GM10248 (cell line): ENCODE data around the gene IGSF8.

Experiments
- CTCF ChIA-PET: fragments of 300-600 bp; sonication (Branson Sonifier 250); formaldehyde crosslinking; extraction: SDS; loops from one replicate; lab custom pipeline; 2021; ENCODE audit warnings: antibody characterized with exemption; lab: Yijun Ruan, JAX
- POLR2A ChIA-PET: fragments of 350-650 bp; sonication (Branson Sonifier 250); formaldehyde crosslinking; extraction: SDS; loops from one replicate; lab custom pipeline; 2020; ENCODE audit warnings: antibody characterized with exemption; lab: Yijun Ruan, JAX
- DNase-seq: peaks from one replicate; pipeline ENCODE4 v3.0.0; 2012; ENCODE audit errors: extremely low spot score
- TF ChIP-seq, protein P1 (sequence below): IDR thresholded peaks from 2 replicates; pipeline ENCODE4 v1.5.1; 2012; ENCODE audit warnings: mild to moderate bottlenecking, low read depth; ENCODE audit errors: extremely low read depth, missing control alignments, control extremely low read depth

IGSF8 gene

DNA sequence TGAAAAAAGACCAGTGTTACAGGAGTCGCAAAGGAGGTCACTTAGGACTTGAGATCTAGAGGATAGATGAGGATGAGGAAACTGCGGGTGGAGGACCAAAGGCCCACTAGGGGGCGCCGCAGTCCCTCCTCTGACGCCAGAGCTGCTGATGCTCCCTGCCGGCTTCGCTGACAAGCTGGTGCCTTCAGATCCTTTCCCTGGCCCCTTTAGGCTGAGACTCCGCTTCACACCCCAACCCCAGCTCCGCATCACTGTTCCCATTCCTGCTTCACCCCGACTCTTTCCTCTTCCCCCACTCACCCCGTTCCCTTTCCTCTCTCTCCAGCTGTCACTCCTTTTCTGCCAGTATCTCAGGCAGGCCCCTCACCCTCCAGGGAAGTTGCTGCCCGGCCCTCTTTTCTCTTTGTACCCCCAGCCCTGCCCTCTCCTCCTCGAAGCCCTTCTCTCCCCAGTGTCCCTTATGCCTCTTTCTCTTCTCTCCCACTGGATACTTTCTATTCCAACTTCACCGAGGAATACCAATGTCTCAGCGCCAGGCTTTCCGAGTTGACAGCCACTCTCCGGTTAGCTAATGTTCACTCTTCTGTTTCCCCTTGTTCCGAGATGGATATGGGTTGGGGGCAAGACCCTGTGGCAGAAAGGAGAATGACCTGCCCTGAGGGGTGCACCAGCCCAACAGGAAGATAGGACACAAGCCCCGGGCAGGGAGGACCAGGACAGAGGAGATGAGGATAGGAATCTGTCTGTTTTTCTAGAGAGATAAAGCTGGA is 12.5 kb downstream of the IGSF8 start:
- POLR2A ChIA-PET: no interaction called here
- TF ChIP-seq, protein P1, sequence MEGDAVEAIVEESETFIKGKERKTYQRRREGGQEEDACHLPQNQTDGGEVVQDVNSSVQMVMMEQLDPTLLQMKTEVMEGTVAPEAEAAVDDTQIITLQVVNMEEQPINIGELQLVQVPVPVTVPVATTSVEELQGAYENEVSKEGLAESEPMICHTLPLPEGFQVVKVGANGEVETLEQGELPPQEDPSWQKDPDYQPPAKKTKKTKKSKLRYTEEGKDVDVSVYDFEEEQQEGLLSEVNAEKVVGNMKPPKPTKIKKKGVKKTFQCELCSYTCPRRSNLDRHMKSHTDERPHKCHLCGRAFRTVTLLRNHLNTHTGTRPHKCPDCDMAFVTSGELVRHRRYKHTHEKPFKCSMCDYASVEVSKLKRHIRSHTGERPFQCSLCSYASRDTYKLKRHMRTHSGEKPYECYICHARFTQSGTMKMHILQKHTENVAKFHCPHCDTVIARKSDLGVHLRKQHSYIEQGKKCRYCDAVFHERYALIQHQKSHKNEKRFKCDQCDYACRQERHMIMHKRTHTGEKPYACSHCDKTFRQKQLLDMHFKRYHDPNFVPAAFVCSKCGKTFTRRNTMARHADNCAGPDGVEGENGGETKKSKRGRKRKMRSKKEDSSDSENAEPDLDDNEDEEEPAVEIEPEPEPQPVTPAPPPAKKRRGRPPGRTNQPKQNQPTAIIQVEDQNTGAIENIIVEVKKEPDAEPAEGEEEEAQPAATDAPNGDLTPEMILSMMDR: peak; percentile 71
- DNase-seq: peak; percentile 89
- CTCF ChIA-PET: interaction anchor here (0.6 to 30.0 kb wide), 33 partner anchors 11 to 752 kb away, joined by 3 to 983 read pairs (median 5); partner anchors contain the start of genes IGSF8, KCNJ10, KCNJ9 and PEX19

DNA sequence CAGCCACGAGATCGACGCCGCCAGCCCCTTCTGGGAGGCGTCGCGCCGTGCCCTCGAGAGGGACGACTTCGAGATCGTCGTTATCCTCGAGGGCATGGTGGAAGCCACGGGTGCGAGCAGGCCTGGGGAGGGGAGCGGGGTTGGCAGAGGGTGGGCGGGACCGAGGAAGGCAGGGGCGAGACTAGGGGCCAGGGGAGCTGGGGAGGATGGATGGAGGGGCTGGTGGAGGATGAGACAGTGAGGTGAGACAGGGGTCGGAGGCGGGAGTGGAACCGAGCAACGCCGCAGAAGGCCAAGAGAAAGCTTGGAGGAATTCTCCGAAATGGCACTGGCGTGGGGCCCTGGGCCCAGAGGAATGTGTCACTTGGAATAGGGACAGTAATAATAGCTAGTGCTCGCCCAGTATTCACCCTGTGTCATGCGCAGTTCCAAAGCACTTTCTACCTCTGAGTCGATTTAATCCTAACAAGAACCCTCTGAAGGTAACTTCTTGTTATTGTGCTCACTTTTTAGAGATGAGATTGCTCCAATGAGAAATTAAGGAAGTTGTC is 13.6 kb downstream of the IGSF8 start:
- CTCF ChIA-PET: interaction anchor here (0.8 to 30.0 kb wide), 24 partner anchors 12 to 294 kb away, joined by 3 to 983 read pairs (median 5); partner anchors contain the start of genes IGSF8, KCNJ10 and KCNJ9
- TF ChIP-seq, protein P1: no peak
- POLR2A ChIA-PET: no interaction called here
- no peak for DNase-seq

DNA sequence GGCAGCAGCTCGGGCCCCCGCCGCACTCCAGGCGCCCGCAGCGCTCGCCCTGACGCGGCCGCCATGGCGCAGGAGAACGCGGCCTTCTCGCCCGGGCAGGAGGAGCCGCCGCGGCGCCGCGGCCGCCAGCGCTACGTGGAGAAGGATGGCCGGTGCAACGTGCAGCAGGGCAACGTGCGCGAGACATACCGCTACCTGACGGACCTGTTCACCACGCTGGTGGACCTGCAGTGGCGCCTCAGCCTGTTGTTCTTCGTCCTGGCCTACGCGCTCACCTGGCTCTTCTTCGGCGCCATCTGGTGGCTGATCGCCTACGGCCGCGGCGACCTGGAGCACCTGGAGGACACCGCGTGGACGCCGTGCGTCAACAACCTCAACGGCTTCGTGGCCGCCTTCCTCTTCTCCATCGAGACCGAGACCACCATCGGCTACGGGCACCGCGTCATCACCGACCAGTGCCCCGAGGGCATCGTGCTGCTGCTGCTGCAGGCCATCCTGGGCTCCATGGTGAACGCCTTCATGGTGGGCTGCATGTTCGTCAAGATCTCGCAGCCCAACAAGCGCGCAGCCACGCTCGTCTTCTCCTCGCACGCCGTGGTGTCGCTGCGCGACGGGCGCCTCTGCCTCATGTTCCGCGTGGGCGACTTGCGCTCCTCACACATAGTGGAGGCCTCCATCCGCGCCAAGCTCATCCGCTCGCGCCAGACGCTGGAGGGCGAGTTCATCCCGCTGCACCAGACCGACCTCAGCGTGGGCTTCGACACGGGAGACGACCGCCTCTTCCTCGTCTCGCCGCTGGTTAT is 14.2 kb downstream of the IGSF8 start:
- POLR2A ChIA-PET: no interaction called here
- CTCF ChIA-PET: interaction anchor here (1.1 to 45.2 kb wide), 15 partner anchors 1 to 295 kb away, joined by 3 to 983 read pairs (median 6); partner anchors contain the start of genes IGSF8, KCNJ10 and KCNJ9
- peak; percentile 85 for DNase-seq
- TF ChIP-seq, protein P1: peak; percentile 93

DNA sequence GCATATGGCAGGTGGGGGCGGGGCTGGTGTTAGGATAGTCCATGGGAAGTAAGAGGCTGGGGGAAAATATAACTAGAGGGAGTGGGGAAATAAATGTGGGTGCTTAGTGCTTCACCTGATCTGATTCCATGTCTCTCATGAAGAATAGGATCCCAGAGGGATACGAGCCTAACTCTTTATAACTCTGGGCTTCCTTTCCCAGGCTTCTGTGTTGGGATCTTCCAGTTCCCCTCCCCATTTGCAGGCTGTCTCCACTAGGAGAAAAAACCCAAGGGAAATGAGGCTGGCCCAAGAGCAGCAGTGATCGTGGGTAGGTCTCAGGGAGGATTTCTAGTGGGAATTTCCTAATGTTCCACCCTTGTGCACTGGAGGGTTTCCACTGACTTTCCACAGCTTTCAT is 15.5 kb downstream of the IGSF8 start:
- TF ChIP-seq, protein P1: no peak
- ChIA-PET POLR2A (no interaction called here), CTCF (interaction anchor here (1.0 to 45.2 kb wide), 5 partner anchors 2 to 169 kb away, joined by 3 to 983 read pairs (median 4); partner anchors contain the start of genes IGSF8, KCNJ10 and KCNJ9)
- DNase-seq: no peak

DNA sequence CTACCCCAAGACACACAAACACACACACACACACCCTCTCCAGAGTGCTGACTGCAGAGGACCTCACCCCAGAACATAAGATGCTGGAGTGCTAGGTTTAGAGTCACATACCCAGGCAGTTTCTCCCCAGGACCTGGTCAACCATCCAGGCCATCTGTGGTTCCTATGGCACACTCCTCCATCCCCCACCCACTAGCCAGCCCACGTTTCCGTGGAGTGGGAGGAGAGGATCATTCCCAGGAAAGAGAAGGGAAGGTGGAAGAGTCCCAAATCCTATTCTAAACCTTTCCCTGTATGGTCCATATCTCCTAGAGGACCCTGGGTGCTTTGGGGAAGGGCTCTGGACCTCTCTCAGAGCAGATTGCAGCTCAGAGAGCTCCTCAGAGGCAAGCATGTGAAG is 15.9 kb downstream of the IGSF8 start:
- CTCF ChIA-PET: interaction anchor here (1.0 to 45.2 kb wide), 4 partner anchors 2 to 170 kb away, joined by 3 to 983 read pairs (median 494); partner anchors contain the start of genes IGSF8, KCNJ10 and KCNJ9
- DNase-seq: no peak
- TF ChIP-seq, protein P1: no peak
- POLR2A ChIA-PET: no interaction called here
